ENCODE measurements around the gene ARL4D. TPM values are rescaled to one million over a fixed set of nuclear protein-coding genes. Genes with fewer than 3 reads are reported as not detected.

The ARL4D gene
- total and polyA plus RNA-seq, 2 of the 8 experiments (the other 6 are each of a cell fraction or from before 2014, with no cell fraction given), result 8.4 to 9.2 TPM

- peak overlapping the region; percentile 26; the same call in 1 of the 2 replicates for H3K18ac ChIP-seq (ENCODE audit: extremely low read depth, low read length)
- no peak overlapping the region for H4K5ac ChIP-seq (ENCODE audit: insufficient read length, low read depth, low read length)
- H3K14ac ChIP-seq (ENCODE audit: insufficient read length), result no peak overlapping the region
- no peak overlapping the region for H2AFZ ChIP-seq (ENCODE audit: low read length)
- no peaks in the 10 kb centered on the region for H3K79me2 ChIP-seq (ENCODE audit: control insufficient read depth in 1 of 2, insufficient read depth in 2 of 2, low read length in 2 of 2)
- H3K79me1 ChIP-seq (ENCODE audit: low read depth, low read length), result no peaks in the 10 kb centered on the region
- H3K9me3 ChIP-seq (ENCODE audit: insufficient read depth in 2 of 2, low read depth in 1 of 2, low read length in 1 of 2), result no peaks in the 10 kb centered on the region
- FAIRE-seq, result no peak
- no peak for DNase-seq (ENCODE audit: low read depth in 1 of 2, low spot score in 2 of 2)
- no peaks in the 10 kb centered on the region for H3K36me3 ChIP-seq (ENCODE audit: control insufficient read depth in 2 of 4, insufficient read depth in 4 of 4, low read length in 3 of 4)
- no peaks in the 10 kb centered on the region for H4K20me1 ChIP-seq (replicated peaks in 1 of 2; ENCODE audit: control insufficient read depth in 1 of 2, insufficient read depth in 2 of 2, low read length in 2 of 2)
- H2BK120ac ChIP-seq (replicated peaks; ENCODE audit: low read depth, low read length), result peak overlapping the region; percentile 25
- H2BK12ac ChIP-seq (ENCODE audit: low read depth, low read length), result peak overlapping the region; percentile 56
- no peak overlapping the region; a peak in 1 of 7 replicates for H3K9ac ChIP-seq (replicated peaks in 1 of 4; ENCODE audit: extremely low read depth in 1 of 4, low read depth in 3 of 4, low read length in 3 of 4)
- peak overlapping the region; percentile 6 for H3K4ac ChIP-seq (replicated peaks; ENCODE audit: insufficient read length, low read depth, low read length)
- H3K4me1 ChIP-seq (replicated peaks in 1 of 4; ENCODE audit: control insufficient read depth in 3 of 4, insufficient read depth in 4 of 4, low read length in 3 of 4), result peaks cover 8 to 18% (median 10%) of the 10 kb centered on the region in 4 experiments
- WGBS, 2 experiments (ENCODE audit: extremely low coverage in 1 of 2, insufficient coverage in 1 of 2, insufficient read length in 1 of 2, insufficient replicate concordance in 2 of 2, low coverage in 1 of 2, low lambda C conversion rate in 2 of 2, missing lambda C conversion rate in 1 of 2), result 93% methylated on average over 27 of the region's 27 CpGs; no CpG with 5 or more reads in 1 of the 2 experiments
- peak overlapping the region; percentile 75 for H4K91ac ChIP-seq (replicated peaks; ENCODE audit: insufficient read length, low read length)
- H3K23ac ChIP-seq (ENCODE audit: insufficient read length), result no peak overlapping the region
- no peak overlapping the region for H3K56ac ChIP-seq (replicated peaks; ENCODE audit: insufficient read length, low read depth, low read length)
- H2BK5ac ChIP-seq (ENCODE audit: low read depth, low read length), result peak overlapping the region; percentile 77; the same call in 1 of the 2 replicates
- H2BK15ac ChIP-seq (ENCODE audit: low read length), result peak overlapping the region; percentile 90; the same call in 1 of the 2 replicates
- no peak overlapping the region for H3K27ac ChIP-seq (ENCODE audit: low read depth, low read length)
- H4K8ac ChIP-seq (ENCODE audit: extremely low read depth, insufficient read depth, low read length), result no peak overlapping the region
- H2BK20ac ChIP-seq (ENCODE audit: low read length), result peak overlapping the region; percentile 73
- H3K4me3 ChIP-seq (ENCODE audit: extremely low read depth in 1 of 4, insufficient read depth in 2 of 4, low read depth in 3 of 4, low read length in 4 of 4), result no peak overlapping the region
- no peak overlapping the region for H3K4me2 ChIP-seq (ENCODE audit: insufficient read depth in 1 of 2, low read depth in 2 of 2, low read length in 2 of 2)
- H3K27me3 ChIP-seq (replicated peaks in 1 of 4; ENCODE audit: control insufficient read depth in 3 of 4, extremely low read depth in 1 of 4, insufficient read depth in 3 of 4, low read length in 3 of 4), result peaks cover 0 to 9% (median 3%) of the 10 kb centered on the region in 4 experiments; a peak in 4 of 7 replicates
- POLR2A ChIA-PET (ENCODE audit: partially characterized antibody), result interaction anchor here (3.3 to 4.9 kb wide), 4 partner anchors 10 to 120 kb away, joined by 22 to 47 read pairs (median 42); partner anchors contain the start of gene DHX8
- CTCF ChIA-PET (ENCODE audit: partially characterized antibody), result interaction anchor here (1.6 to 3.7 kb wide), 2 partner anchors 12 to 121 kb away, joined by 4 to 18 read pairs; partner anchors contain the start of gene DHX8
- H3K23me2 ChIP-seq (ENCODE audit: low read depth, low read length), result peaks cover 7% of the 10 kb centered on the region
- H2AK5ac ChIP-seq (ENCODE audit: low read depth, low read length), result peak overlapping the region; percentile 72
- no peak for TF ChIP-seq TBP (IDR thresholded peaks at IDR 0.05; ENCODE audit: low read depth, low read length)
- no peak for TF ChIP-seq SRF (IDR thresholded peaks at IDR 0.05; ENCODE audit: low read depth, low read length)
- TF ChIP-seq KDM1A (IDR thresholded peaks at IDR 0.05; ENCODE audit: borderline replicate concordance, low read length), result no peak
- TF ChIP-seq SP1 (IDR thresholded peaks at IDR 0.05; ENCODE audit: low read depth, low read length), result no peak
- TF ChIP-seq TAF7 (optimal IDR thresholded peaks at IDR 0.05; ENCODE audit: borderline replicate concordance, low read depth, low read length), result no peak
- TF ChIP-seq EGR1 (IDR thresholded peaks at IDR 0.05; ENCODE audit: borderline replicate concordance, low read depth, low read length), result no peak
- TF ChIP-seq BACH1 (IDR thresholded peaks at IDR 0.05; ENCODE audit: low read length), result no peak
- TF ChIP-seq ATF2 (IDR thresholded peaks at IDR 0.05; ENCODE audit: low read length), result no peak
- TF ChIP-seq SP2 (IDR thresholded peaks at IDR 0.05; ENCODE audit: low read length), result no peak
- TF ChIP-seq HDAC2 (IDR thresholded peaks at IDR 0.05; ENCODE audit: borderline replicate concordance in 1 of 2, low read depth in 2 of 2, low read length in 2 of 2), result no peak
Observed at GRCh38 chr17:43363181-43363925, 35.4 kb upstream of the ARL4D start.
